NCI-H128 (cell line): ENCODE data around the gene CCDC92.

ENCODE experiments used
- DNase-seq: peaks from one replicate; lab custom pipeline; 2025; ENCODE audit not compliant: unreplicated experiment; lab: John Stamatoyannopoulos, UW

Gene CCDC92

DNA sequence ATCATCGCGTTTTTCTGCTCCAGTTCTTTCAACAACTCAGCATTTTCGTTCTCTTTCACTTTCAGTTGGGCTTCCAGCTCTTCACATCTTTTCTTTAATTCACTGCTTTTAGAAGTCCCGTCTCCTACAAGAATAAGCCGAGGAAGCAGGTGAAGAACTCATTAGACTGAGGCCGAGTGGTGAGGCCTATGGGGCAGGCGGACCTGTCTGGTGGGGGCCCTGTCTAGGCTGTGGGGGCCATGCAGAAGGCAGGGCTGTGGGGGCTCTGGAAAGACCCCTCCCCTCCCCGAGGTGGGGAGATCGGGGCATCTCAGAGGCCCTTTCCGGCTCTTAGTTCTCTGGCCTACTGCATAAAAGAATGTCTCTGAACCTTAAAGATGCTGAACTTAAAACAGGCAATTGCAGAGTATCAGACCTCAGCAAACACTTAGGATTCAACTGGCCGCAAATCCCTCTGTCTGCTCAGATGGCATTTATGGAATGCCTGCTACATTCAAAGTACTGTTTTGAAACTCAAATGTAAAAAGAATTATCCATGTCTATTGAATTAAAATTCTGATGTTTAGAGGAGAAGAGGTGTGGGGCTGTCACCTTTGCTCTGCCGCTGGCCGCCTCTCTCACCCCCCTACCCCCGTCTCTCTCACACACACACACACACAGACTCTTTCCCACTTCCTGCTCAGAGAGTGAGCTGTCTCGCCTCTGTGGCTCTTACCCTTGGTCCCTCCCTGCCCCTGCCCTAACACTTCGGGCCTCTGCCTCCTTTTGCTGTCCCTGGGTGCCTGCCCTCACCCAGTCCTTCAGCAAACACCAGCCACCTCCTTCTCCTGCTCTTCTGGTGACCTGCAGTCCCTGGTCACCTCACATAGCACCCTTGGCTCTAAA is 34.7 kb downstream of the CCDC92 start:
- DNase-seq: no peak

DNA sequence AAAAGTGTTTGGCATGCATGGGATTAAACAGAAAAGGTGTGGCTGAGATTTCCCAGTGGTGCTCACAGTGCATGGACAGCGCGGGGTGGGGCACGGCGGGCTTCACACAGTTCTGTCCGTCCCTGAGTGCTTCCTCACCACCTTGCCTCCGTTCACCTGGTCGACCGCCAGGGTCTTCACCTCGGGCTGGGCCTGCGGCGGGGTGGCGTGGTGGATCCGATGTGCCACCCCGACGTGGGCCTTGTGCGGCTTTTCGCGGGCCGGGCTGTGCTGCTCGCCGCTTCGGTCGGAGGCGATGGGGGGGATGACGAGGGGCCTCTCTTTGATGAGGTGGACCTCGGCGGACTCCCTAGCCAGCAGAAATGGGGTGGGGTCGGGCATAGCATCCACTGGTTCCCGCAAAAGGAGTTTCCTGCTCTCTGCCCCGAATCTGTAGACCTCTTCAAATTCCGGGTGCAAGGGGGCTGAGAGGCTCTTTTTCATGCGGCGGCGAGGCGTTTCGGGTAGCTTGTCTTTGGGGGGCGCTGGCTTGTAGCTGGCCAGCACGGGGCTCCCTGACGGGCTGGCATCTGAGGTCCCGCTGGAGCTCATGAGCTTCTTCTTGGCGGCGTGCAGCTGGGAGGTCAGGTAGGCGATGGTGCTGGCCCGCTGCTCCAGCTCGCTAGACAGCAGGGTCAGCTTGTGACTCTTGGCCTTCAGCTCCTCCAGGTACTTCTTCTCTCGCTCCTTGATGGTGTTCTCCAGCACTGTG is 35.5 kb downstream of the CCDC92 start:
- no peak for DNase-seq

DNA sequence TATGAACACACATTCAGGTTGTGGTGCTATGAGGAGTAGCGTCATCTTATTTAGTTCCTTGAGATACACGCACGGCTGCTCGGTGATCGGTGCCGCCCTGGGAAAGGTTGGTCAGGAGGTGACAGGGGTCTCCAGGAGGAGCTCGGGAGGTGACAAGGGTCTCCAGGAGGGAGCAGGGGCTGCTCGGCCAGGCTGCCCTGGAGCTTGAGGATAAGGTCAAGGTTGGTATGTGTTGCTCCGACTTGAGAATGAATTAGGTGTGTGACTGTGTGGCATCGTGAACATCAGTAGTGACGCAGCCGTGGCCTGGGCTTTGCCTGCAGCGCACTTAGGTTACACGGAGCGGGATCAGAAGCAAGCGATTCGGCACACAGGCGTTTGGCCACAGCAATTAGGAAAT is 36.2 kb downstream of the CCDC92 start:
- no peak for DNase-seq

GRCh38 chr12:123935956-123936355 is 36.7 kb downstream of the CCDC92 start:
- DNase-seq: no peak

DNA sequence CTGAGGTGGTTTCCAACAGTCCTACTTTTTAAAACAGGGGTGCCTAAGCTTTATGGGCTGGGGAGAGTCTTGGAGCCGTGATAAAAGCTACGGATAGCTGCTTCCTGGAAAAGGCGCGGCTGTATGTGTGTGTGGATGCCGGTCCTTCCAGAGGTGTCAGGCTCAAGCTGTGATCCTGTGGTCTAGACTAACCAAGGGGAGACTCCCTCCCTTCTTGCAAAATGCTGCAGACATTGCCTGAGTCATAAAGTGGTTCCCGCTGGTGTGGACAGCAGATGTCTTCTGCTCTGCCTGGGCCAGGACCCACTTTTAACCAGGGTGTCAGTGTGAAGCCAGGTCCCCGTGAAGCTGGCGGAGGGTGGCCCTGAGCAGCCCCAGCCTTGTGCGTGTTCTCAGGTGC is 37.8 kb downstream of the CCDC92 start:
- DNase-seq: no peak

- DNase-seq: no peak
These were observed 38.5 kb downstream of the CCDC92 start for GRCh38 chr12:123934016-123934620.

DNA sequence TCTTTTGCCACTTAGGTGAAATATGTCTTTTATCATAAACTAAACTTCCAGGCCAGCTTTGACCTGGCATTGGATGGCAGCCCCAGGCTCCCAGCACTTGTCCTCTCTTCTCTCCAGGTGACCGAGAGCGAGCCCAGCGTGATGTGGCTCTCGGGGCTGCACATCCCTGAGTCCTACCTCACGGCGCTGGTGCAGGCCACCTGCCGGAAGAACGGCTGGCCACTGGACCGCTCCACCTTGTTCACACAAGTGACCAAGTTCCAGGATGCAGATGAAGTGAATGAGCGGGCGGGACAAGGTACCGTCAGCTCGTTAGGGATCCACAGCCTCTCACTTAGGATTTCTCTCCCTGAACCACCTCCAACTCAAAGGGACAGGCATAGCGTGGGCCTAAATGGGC is 39.4 kb downstream of the CCDC92 start:
- no peak for DNase-seq

- DNase-seq: no peak
These were observed 40.8 kb downstream of the CCDC92 start for GRCh38 chr12:123931686-123932321.

- no peak for DNase-seq
These were observed 42.6 kb downstream of the CCDC92 start for GRCh38 chr12:123929946-123930583.

GRCh38 chr12:123928897-123929296 is 43.7 kb downstream of the CCDC92 start:
- no peak for DNase-seq

GRCh38 chr12:123928274-123928865 is 44.3 kb downstream of the CCDC92 start:
- no peak for DNase-seq

DNA sequence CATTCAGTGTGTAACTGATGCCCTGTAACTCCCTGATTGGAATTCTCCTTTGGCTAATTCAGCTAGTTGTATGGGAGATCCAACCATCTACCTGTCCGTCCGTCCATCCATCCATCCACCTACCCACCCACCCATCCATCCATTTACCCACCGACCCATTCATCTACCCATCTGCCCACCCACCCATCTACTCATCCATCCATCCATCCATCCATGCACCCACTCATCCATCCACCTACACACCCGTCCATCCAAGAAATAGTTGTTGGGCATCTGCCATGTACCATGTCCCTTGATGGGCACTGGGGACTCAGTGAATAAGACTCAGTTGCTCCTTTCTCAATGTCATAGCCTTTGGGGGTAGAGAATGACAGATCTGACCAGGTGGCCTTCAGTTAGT is 48.1 kb downstream of the CCDC92 start:
- no peak for DNase-seq

- DNase-seq: no peak
These were observed 48.7 kb downstream of the CCDC92 start for GRCh38 chr12:123923927-123924326.

GRCh38 chr12:123923038-123923437 is 49.6 kb downstream of the CCDC92 start:
- DNase-seq: no peak

DNA sequence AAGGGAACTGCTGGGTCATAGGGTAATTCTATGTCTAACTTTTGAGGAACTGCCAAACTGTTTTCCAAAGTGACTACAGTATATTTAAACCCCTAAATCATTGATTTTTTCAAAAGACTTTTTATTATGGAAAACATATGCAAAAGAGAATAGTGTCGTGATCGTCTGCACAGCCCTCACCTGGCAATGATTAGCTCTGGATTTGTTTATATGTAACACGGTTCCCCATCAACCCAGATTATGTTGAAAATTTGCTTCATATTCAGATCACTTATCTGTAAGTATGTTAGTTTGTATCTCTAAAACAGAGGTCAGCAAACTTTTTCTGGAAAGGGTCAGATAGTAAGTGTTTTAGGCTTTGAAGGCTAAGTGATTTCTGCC is 52.7 kb downstream of the CCDC92 start:
- no peak for DNase-seq

- DNase-seq: no peak
These were observed 55.2 kb downstream of the CCDC92 start for GRCh38 chr12:123917337-123917850.

GRCh38 chr12:123916729-123917128 is 55.9 kb downstream of the CCDC92 start:
- DNase-seq: no peak

DNA sequence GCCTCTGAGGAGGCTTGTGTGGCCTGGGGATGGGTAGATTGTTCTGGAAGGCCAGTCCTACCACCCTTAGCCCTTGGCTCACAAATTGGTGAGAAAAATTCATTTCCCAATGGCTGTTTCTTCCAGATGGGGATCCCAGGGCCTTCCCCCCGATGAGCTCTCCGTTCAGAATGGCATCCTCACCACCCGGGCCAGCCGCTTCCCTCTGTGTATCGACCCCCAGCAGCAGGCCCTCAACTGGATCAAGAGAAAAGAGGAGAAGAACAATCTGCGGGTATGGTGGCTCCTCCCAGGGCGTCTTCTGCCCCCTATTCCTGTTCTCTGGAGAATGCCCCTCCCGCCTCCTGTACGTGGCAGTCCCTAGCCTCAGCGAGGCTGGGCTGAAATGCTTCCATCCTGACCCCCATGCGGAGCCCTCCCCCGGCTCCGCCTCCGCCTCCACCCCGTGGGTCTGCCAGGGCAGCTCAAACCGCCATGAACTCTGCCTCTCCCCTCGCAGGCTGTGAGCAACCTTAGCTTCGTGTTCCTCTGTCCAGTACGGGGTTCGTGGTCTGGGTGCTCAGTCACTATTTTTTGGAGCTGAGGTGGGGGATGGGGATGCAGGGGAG is 57.8 kb downstream of the CCDC92 start:
- DNase-seq: no peak

DNA sequence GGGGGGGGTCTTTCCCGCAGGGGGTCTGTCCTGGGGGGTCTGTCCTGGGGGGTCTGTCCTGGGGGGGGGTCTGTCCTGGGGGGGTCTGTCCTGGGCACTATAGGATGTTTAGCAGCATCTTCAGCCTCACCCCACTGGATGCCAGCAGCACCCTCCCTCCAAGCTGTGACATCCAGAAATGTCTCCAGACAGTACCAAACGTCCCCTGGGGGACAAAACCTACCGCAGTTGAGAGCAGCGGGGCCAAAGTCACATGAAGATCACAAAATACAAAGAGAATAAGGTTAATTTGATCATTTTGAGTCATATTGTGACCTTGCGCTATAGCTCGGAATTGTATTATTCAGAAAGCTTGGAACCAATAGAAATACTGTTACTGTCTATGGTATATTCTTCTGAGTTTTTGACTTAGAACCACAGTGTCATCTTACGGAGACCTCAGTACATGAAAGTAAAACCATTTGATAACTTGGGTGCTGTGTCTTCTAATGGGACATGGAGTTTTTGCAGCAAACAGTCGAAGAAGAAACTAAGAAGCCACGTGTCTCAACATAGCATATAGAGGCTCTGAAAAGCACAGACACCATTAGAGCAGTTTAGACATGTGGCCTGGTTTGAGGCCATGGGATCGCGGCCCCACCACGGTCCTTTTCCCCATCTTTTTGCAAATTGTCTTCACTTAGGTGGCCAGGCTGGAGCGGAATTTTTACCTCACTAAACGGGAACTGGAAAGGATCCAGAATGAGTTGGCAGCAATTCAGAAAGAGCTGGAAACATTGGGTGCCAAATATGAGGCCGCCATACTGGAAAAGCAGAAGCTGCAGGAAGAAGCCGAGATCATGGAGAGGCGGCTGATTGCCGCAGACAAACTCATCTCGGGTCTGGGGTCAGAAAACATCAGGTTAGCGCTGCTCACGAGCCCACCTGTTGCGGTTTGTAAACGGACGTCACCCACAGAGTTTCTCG is 59.9 kb downstream of the CCDC92 start:
- DNase-seq: no peak
